T1000 (cell line): ENCODE data around the gene RPL6.

Source experiments
- DNase-seq: peaks from one replicate; lab custom pipeline; 2025; ENCODE audit warnings: mixed read lengths; lab: John Stamatoyannopoulos, UW

RPL6 gene

DNA sequence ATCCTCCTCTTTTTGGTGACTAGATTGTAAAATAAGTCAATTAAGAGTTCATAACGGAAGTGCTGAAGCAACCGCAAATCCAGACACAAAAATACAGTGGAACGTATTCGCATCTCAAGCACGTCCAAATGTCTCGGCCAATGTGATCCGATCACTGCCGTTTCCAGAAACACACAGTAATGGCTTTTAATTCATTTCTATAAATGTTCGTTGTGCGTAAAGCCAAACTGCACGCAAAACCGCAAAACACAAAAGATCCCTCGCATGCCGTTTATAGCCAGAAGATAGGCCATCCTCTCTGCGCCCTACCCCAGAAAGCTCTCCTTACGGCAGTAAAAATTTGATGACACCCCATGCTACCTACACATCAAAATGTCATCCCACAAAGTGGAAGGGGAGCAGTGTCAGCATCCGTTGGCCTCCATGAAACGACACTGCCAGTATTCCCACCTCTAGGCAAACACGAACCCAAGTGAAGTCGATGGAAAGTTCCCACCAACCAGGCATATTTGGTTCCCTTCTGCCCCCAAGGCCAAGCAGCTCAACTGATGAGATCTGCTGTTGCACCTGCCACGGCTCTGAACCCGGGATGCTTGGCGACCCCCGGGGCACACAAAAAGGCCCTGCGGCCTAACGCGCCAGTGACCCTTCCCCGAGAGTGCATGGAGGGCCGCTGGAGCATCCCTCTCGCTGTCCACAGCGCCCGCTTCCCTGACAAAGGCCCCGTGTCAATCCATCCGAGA, 28.6 kb downstream of the RPL6 start:
- no peak for DNase-seq

GRCh38 chr12:112375105-112375504, 34.3 kb downstream of the RPL6 start:
- DNase-seq, result no peak

DNA sequence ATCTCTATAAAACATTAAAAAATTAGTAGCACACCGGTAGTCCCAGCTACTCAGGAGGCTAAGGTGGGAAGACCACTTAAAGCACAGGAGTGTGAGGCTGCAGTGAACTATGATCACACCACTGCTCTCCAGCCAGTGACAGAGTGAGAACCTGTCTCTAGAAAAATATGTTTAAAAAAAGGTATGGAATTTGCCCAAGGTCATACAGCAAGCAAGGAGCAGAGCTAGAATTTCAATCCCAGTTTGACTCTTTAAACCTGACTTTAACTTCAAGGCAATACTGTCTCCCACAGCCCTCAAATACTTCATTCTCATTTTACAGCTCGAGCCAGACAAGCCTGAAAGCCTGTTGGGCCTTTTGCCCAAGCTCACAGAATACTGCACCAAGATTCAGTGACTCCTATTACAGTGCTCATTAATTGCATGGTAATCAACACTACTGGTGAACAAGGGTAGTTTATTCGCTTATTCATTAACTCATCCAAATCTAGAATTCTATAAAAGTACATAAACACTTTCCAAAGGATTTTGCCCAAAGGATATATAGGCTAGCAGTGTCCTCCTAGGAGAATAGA, 35.2 kb downstream of the RPL6 start:
- no peak for DNase-seq

DNA sequence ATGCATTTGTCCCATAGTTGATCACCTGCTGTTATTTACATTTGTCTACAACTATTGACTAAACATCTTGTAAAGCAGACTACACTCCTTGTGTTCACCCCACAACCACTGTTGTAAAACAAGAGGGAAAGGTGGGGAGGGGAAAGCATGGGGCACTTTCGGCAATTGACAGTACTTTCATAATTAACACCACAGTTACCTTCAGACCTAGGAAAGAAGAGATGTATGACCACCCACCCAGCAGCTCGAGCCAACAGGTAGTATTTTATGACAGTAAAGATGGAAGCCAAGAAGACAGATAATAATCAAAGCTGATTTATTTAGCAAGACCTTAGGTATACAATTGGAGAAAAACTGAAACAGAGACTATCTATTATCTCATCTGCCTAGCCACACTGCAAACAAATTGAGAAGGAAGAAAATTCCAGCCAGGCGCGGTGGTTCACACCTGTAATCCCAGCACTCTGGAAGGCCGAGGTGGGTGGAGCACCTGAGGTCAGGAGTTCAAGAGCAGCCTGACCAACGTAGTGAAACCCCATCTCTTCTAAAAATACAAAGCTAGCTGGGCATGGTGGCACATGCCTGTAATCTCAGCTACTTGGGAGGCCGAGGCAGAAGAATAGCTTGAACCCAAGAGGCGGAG, 38.4 kb downstream of the RPL6 start:
- no peak for DNase-seq

DNA sequence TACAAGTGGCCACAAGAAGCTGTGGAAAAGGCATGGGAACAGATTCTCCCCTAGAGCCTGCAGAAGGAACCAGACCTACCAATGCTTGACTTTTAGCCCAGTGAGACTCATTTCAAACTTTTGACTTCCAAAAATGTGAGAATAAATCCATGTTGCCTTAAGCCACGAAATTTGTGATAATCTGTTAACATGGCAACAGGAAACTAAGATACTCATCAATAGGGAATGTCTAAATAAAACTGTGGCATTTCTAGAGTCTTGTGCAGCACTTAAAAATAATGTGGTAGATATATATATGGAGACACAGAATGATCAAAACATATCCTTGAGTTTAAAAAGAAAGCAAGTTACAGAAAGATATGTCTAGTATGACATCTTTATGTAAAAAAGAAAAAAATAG, 39.2 kb downstream of the RPL6 start:
- no peak for DNase-seq

DNA sequence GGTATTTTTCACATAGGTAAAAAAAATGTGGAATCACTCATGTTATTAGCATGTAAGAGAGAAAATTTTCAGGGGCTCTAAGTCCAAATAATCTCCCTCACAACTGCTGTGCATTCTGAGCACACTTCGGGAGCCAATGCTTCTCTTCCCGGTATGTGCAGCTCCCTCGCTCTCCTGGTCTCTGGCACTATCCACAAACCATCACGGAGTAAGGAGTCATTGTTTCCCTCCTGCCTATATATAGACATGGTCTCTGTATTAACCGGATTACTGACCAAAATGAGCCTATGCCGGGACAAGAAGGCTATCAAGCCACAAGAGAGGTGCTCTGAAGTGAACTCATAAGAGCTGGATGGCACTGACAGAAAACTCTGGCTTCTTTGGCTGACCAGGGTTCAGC, 40.5 kb downstream of the RPL6 start:
- no peak for DNase-seq

DNA sequence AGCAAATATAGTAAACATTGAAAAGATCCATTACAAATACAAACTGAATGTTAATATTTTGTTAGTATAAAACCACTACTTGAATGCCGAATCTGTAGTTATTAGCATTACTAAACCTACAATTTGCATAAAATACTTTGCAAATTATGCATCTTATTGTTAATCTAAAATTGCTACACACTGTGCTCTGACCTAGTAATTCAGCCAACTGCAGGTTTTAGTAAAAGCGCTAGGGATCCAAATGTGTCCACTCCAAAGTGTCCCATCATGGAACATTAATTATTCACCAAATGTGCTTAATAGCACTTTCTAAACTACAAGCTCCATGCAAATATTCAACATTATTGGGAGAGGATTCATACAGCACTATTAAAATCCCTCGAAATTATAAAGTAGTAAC, 41.4 kb downstream of the RPL6 start:
- no peak for DNase-seq

- DNase-seq, result no peak
These were observed 47.1 kb downstream of the RPL6 start for GRCh38 chr12:112362310-112362709.

DNA sequence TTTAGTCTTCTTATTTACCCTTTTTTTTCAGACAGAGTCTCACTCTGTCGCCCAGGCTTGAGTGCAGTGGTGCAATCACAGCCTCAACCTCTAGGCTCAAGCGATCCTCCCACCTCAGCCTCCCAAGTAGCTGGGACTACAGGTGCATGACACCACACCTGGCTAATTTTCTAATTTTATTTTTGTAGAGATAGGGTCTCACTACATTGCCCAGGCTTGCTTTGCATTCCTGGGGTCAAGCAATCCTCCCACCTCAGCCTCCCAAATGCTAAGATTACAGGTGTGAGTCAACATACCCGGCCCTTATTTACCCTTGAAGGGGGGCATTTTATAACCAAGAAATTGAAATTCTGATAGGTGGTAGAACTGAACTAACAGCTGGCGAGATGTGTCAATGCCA, 48.1 kb downstream of the RPL6 start:
- no peak for DNase-seq

GRCh38 chr12:112359290-112359689, 50.1 kb downstream of the RPL6 start:
- DNase-seq, result no peak

DNA sequence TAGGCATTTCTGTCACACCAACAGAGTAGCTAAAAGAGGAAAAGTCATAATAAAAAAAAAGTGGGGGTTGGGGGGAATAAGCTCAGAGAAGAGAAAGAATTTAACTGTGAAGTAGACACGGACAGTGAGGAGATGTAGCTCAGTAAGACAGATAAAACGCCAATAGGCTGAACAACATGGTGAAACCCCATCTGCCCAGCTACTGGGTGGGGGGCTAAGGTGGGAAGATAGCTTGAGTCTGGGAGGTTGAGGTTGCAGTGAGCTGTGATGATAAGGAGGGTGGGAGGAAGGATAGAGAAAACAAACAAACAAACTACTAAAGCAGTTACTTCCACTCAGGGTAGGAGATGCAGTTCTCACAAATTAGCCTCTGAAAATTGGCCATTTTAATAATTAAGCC, 52.2 kb downstream of the RPL6 start:
- no peak for DNase-seq
